Ramos (cell line): ENCODE measurements around the gene KNOP1.
"Not testable (repeated sequence)": the region's sequence is repeated elsewhere in the genome, so short reads cannot be mapped to it uniquely, and the experiment has no call there.

Experiments
- in situ Hi-C: fragments of 300-500 bp; cut with MboI; formaldehyde crosslinking; loops from one replicate; pipeline ENCODE4 v1.14.3; 2022; ENCODE audit warnings: low sequenced_read_pairs; ENCODE audit not compliant: unreplicated experiment

Gene KNOP1

GRCh38 chr16:19743816-19744159, 25.8 kb upstream of the KNOP1 start:
- in situ Hi-C loops = no loop called here

- in situ Hi-C loops = no loop called here
Observed at GRCh38 chr16:19741354-19741753, 23.3 kb upstream of the KNOP1 start.

GRCh38 chr16:19737306-19738038, 19.4 kb upstream of the KNOP1 start:
- in situ Hi-C loops = no loop called here

- in situ Hi-C loops = no loop called here
Observed at GRCh38 chr16:19735074-19735867, 17.2 kb upstream of the KNOP1 start.

- in situ Hi-C loops = no loop called here
Observed at GRCh38 chr16:19733551-19733950, 15.5 kb upstream of the KNOP1 start.

GRCh38 chr16:19728636-19728965, 10.6 kb upstream of the KNOP1 start:
- in situ Hi-C loops = no loop called here

- in situ Hi-C loops = no loop called here
Observed at GRCh38 chr16:19722981-19723380, 5.0 kb upstream of the KNOP1 start.

GRCh38 chr16:19722269-19722952, 4.4 kb upstream of the KNOP1 start:
- in situ Hi-C loops = no loop called here

- in situ Hi-C loops = no loop called here
Observed at GRCh38 chr16:19718624-19718965, 568 bp upstream of the KNOP1 start.

GRCh38 chr16:19717314-19717713, 713 bp downstream of the KNOP1 start:
- in situ Hi-C loops = no loop called here

GRCh38 chr16:19716728-19717127, 1.3 kb downstream of the KNOP1 start:
- in situ Hi-C loops = not testable (repeated sequence)

- in situ Hi-C loops = no loop called here
Observed at GRCh38 chr16:19716183-19716582, 1.8 kb downstream of the KNOP1 start.

- in situ Hi-C loops = no loop called here
Observed at GRCh38 chr16:19715566-19715965, 2.5 kb downstream of the KNOP1 start.

GRCh38 chr16:19713697-19714096, 4.3 kb downstream of the KNOP1 start:
- in situ Hi-C loops = no loop called here

- in situ Hi-C loops = no loop called here
Observed at GRCh38 chr16:19712418-19713058, 5.5 kb downstream of the KNOP1 start.

- in situ Hi-C loops = no loop called here
Observed at GRCh38 chr16:19711643-19712042, 6.4 kb downstream of the KNOP1 start.

GRCh38 chr16:19710991-19711545, 7.0 kb downstream of the KNOP1 start:
- in situ Hi-C loops = no loop called here

GRCh38 chr16:19710191-19710908, 7.7 kb downstream of the KNOP1 start:
- in situ Hi-C loops = no loop called here

GRCh38 chr16:19709381-19710136, 8.5 kb downstream of the KNOP1 start:
- in situ Hi-C loops = no loop called here
